HG03565 (cell line): ENCODE data around the gene USP24.

Experiments used
- ATAC-seq: cut with Tn5 transposase; IDR thresholded peaks from one replicate; pipeline ENCODE4 v1.9.1; 2021; ENCODE audit warnings: mild to moderate bottlenecking, moderate library complexity; ENCODE audit not compliant: unreplicated experiment

The USP24 gene

DNA sequence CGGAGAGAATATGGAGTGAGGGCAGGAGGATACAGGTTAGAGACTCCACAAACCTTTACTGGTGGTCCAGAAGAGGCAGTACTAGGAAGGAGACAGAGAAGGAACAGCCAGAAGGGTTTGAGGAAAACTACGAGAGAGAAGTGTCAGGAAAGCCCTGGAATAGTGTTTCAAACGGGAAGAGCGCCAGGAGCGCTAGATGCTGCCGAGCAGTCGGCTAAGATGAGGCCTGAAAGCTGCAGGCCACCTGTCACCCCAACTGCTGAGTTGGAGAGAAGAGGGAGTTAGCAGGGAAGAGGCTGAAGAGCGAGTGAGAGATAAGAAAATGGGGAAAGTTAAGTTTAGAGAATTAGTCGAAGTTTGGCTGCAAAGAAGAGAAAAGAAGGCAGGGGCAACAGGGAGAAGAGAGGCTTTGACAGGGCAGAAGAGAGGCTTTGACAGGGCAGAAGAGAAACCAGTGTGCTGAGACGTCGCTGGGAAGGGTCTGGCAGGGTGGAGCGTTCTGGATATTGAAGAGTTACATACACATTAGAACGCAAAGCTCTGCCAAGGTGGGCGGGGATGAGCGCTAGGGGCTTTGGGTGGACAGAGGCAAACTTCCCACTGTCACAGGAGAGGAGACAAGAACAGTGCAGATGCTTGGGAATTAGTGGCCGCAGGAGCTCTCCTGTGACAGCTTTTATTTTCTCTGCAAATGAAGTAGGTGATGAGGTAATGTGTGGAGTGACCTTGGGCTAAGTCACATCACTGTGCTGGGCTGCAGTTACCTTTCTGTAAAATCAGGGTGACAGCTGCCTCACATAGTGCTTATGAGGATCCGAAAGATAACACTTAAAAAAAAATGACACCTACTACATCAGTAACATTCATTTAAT lies 144.6 kb downstream of the USP24 start:
- ATAC-seq = no peak

GRCh38 chr1:55069280-55069679 lies 145.9 kb downstream of the USP24 start:
- no peak for ATAC-seq

- no peak for ATAC-seq
Observed at GRCh38 chr1:55068638-55069037, 146.5 kb downstream of the USP24 start.

DNA sequence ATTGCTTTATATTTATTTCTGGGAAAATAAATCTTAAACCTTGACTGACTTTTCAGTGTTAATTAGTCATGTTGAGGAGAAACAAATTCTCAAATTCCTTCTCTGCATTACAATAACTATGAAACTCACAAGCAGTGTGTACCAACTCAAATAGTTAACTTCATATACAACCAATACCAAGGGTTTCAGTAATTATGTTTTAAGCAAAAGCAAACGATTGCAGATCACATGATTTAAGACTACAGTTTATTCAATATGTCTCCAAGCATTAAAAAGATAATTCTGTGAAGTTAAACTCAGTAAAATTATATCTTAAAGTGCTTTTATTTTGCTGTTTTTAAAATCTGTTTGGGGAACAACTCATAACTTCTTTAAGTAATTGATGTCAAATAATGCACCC lies 147.2 kb downstream of the USP24 start:
- no peak for ATAC-seq

DNA sequence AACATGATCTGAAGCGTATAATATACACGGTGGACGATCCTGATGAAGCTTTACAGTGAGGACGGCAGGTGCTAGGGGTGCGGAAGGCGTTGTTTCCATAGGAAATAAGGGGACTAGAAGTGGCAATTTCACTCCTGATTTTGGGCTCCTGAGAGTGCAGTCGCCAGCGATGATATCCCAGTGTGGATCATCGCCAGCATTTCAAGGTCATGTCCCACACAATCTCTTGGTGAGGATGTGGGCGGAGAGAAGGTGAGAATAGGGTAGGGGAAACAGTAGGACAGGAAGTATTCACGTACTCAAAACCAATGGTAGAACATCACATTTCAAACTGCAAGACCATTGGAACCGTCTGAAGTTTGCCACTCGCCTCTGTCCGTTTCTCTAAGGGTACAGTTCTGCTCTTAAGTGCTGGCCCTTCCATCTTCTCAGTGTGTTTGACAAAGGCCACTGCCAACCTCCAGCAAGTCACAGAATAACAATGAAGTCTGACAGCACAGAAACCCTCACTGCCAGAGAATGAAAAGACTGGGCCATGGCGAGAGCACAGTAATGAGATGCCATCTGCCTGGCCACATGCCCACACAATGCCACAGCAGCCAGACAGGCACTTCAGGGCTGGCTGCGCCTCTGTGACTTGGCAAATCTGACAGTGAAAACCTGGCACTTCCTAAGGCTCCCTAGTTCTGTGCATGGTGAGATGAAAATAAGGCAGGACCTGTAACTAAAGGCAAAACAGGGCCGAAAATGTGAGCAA lies 148.0 kb downstream of the USP24 start:
- no peak for ATAC-seq

- no peak for ATAC-seq
Observed at GRCh38 chr1:55065648-55066047, 149.5 kb downstream of the USP24 start.

DNA sequence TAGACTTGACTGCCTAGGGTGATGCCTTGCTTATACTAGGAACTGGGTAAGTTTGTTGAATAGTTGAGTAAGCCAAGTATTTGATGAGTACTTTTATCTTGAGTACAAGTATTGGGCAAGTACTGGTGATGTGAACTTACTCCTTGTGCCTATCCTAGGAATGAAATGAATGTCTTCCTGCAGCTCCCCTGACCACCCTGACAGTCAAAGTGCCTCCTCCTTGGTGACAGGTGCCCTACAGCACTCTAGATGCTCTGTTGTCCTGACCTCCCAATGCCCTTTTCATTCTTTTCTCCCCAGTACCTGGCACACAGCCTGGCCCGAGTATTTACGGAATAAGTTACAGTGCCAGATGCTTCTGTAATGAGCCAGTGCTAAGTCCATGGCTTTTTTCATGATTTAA lies 150.3 kb downstream of the USP24 start:
- ATAC-seq = no peak

DNA sequence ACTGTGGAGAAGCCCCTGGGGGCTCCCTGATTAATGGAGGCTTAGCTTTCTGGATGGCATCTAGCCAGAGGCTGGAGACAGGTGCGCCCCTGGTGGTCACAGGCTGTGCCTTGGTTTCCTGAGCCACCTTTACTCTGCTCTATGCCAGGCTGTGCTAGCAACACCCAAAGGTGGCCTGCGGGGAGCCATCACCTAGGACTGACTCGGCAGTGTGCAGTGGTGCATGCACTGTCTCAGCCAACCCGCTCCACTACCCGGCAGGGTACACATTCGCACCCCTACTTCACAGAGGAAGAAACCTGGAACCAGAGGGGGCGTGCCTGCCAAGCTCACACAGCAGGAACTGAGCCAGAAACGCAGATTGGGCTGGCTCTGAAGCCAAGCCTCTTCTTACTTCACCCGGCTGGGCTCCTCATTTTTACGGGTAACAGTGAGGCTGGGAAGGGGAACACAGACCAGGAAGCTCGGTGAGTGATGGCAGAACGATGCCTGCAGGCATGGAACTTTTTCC lies 151.0 kb downstream of the USP24 start:
- ATAC-seq = peak; percentile 56

- ATAC-seq = no peak
Observed at GRCh38 chr1:55063577-55063942, 151.6 kb downstream of the USP24 start.

- ATAC-seq = no peak
Observed at GRCh38 chr1:55062801-55063576, 152.2 kb downstream of the USP24 start.

- no peak for ATAC-seq
Observed at GRCh38 chr1:55061706-55062321, 153.3 kb downstream of the USP24 start.

DNA sequence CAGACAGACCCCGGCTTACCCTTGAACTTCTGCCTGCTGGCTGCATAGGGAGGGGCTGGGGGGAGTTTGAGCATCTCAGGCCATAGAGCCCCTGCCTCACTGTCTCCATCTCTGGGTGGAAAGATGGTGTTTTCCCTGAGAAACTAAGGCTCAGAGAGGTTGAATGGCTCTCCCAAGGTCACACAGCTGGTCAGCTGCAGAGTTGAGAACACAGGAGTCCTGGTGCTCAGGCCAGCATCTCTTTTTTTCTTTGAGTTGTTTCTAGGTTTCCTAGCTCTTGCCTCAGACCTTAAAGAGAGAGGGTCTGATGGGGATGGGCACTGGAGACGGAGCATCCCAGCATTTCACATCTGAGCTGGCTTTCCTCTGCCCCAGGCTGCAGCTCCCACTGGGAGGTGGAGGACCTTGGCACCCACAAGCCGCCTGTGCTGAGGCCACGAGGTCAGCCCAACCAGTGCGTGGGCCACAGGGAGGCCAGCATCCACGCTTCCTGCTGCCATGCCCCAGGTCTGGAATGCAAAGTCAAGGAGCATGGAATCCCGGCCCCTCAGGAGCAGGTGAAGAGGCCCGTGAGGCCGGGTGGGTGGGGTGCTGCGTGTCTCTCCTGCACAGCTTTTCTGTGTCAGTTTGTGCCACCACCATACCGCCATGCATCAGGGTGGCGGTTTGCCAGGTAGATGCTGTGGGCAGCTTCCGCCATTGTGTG lies 154.0 kb downstream of the USP24 start:
- no peak for ATAC-seq

- no peak for ATAC-seq
Observed at GRCh38 chr1:55060133-55060999, 154.8 kb downstream of the USP24 start.

DNA sequence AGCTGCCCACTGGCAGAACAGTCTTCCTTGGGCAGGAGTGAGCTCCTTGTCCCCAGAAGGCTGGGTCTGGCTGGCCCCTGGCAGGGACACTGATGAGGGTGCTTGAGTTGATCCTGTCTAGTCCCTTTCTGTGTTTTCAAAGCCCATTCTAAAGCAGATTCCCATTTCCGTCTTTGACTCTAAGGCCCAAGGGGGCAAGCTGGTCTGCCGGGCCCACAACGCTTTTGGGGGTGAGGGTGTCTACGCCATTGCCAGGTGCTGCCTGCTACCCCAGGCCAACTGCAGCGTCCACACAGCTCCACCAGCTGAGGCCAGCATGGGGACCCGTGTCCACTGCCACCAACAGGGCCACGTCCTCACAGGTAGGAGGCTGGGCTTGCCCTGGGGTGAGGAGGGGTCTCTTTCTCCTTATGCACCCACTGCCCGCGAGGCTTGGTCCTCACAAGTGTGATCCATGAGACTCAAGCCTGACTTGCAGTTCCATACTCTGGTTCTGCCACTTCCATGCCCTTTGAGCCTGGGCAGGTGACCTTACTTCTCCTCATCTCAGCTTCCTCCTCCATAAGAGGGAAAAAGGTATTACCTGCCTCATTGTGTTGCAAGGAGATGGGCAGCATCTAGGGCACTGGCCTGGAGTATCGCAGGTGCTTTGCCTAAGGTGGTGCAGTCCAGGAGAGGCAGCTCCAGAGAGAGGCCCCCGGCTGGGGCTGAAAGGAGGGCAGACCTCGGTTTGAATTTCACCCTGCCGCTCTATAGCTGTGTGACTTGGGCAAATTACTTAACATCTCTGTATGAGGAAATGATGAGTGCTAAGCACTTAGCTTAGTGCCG lies 155.6 kb downstream of the USP24 start:
- no peak for ATAC-seq

- no peak for ATAC-seq
Observed at GRCh38 chr1:55057956-55058298, 157.2 kb downstream of the USP24 start.

DNA sequence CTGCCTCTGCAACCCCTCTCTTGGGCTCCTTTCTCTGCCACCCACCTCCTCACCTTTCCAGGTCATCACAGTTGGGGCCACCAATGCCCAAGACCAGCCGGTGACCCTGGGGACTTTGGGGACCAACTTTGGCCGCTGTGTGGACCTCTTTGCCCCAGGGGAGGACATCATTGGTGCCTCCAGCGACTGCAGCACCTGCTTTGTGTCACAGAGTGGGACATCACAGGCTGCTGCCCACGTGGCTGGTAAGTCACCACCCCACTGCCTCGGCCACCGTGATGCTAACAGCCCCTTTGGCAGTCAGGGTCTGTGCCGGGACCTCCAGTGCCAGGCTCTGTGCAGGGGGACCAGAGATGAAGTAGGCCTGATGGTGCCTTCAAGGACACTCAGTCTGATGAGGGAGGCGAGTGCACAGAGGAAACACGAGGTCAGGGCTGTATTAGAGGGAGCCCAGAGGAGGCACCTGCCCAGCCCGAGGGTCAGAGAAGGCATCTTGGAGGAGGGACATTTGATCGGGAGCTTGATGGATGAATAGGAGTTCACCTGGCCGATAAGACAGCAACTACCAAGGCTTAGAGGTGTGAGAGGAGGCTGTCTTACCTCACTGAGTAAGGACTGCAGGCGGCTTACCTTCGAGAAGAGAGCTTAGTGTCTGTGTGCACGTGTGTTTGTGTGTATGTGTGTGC lies 157.8 kb downstream of the USP24 start:
- no peak for ATAC-seq

- no peak for ATAC-seq
Observed at GRCh38 chr1:55056632-55056992, 158.6 kb downstream of the USP24 start.
